K562 (cell line): ENCODE data around the gene ROBO1. TPM values are rescaled to one million over a fixed set of nuclear protein-coding genes. Genes with fewer than 3 reads are reported as not detected.

Source experiments
- ATAC-seq: fragments of 200-7000 bp; cut with Tn5 transposase; 3 replicates; pipeline ENCODE4 v1.9.1; 2020; ENCODE audit warnings: moderate library complexity
- BruUV-seq: library from RNA; stranded (reverse); fragments of 400-500 nt; replicated peaks from 2 replicates; lab custom pipeline; 2021; lab: Mats Ljungman, UMichigan
- CTCF ChIA-PET: fragments of 300-600 bp; formaldehyde crosslinking; extraction: SDS; loops from one replicate; lab custom pipeline; 2021; ENCODE audit warnings: low intra/inter-chr PET ratio; lab: Yijun Ruan, JAX
- POLR2A ChIA-PET: fragments of 300-600, 350-650 bp; sonication (Branson Sonifier 250); formaldehyde crosslinking; extraction: SDS; loops from one replicate; lab custom pipeline; 2021; ENCODE audit warnings: antibody characterized with exemption, inconsistent platforms; lab: Yijun Ruan, JAX
- DNase-seq, 4 experiments: peaks; one replicate each; pipeline versions ENCODE4 v3.0.0 to v3.0.0-alpha.2; 2011 to 2018; ENCODE audit warnings: low spot score in 3 of 4, mixed read lengths in 3 of 4; ENCODE audit errors: extremely low read depth in 1 of 4
- FAIRE-seq: peaks from 2 replicates; lab custom pipeline; 2011; peaks lifted over from hg19 to GRCh38; lab: Jason Lieb, UNC
- H2AFZ ChIP-seq: 2 replicates; pipeline ENCODE4 v1.6.0; 2011; ENCODE audit warnings: low read depth, low read length, control low read depth, inconsistent platforms
- H3K27ac ChIP-seq: fragments of 200-600 bp; 3 replicates; pipeline ENCODE4 v1.8.0; 2011; ENCODE audit warnings: low read depth, mild to moderate bottlenecking, control low read depth, inconsistent platforms, low read length, moderate library complexity, mixed read lengths; ENCODE audit errors: extremely low read depth
- H3K27me3 ChIP-seq, 2 experiments: fragments of 300-600 bp in 1 of 2; 2 replicates in 1 of 2; 3 replicates in 1 of 2; pipeline versions ENCODE4 v1.6.0 to v1.8.0; 2011; ENCODE audit warnings: inconsistent platforms in 2 of 2, low read length in 2 of 2, mild to moderate bottlenecking in 1 of 2, mixed read lengths in 1 of 2, moderate library complexity in 1 of 2; ENCODE audit not compliant: control insufficient read depth in 2 of 2, insufficient read depth in 2 of 2
- H3K36me3 ChIP-seq: fragments of 300-600 bp; 3 replicates; pipeline ENCODE4 v1.8.0; 2011; ENCODE audit warnings: mild to moderate bottlenecking, low read length, inconsistent platforms; ENCODE audit not compliant: control insufficient read depth, insufficient read depth
- H3K4me1 ChIP-seq, 2 experiments: fragments of 200-600 bp in 1 of 2; replicated peaks in 1 of 2; 2 replicates in 1 of 2; 3 replicates in 1 of 2; pipeline versions ENCODE4 v1.5.1 to v1.8.0; 2011; ENCODE audit warnings: inconsistent platforms in 2 of 2, low read length in 2 of 2, mild to moderate bottlenecking in 1 of 2, mixed read lengths in 1 of 2, moderate library complexity in 1 of 2; ENCODE audit not compliant: control insufficient read depth in 2 of 2, insufficient read depth in 2 of 2
- H3K4me2 ChIP-seq: 2 replicates; pipeline ENCODE4 v1.6.1; 2011; ENCODE audit warnings: low read length, control low read depth, inconsistent platforms, mixed read lengths; ENCODE audit not compliant: insufficient read depth
- H3K4me3 ChIP-seq: fragments of 200-600 bp; sonication (generic), shearing (Covaris generic); 2 replicates; pipeline ENCODE4 v1.5.1; 2016; ENCODE audit warnings: control low read depth, inconsistent platforms
- H3K79me2 ChIP-seq: fragments of 200-600 bp; 3 replicates; pipeline ENCODE4 v1.8.0; 2011; ENCODE audit warnings: low read length, inconsistent platforms; ENCODE audit not compliant: control insufficient read depth, insufficient read depth
- H3K9ac ChIP-seq, 2 experiments: 2 replicates each; pipeline versions ENCODE4 v1.6.0 to v1.6.1; 2011; ENCODE audit warnings: low read depth in 2 of 2, low read length in 2 of 2, control low read depth in 1 of 2, inconsistent platforms in 1 of 2, mild to moderate bottlenecking in 1 of 2, mixed read lengths in 1 of 2; ENCODE audit not compliant: insufficient read depth in 1 of 2
- H3K9me1 ChIP-seq: one replicate; pipeline ENCODE4 v1.6.0; 2011; ENCODE audit warnings: inconsistent platforms, mild to moderate bottlenecking, low read length, moderate library complexity; ENCODE audit not compliant: control insufficient read depth, insufficient read depth
- H3K9me3 ChIP-seq: replicated peaks from 2 replicates; pipeline ENCODE4 v1.5.1; 2011; ENCODE audit warnings: low read depth, low read length, inconsistent platforms; ENCODE audit not compliant: control insufficient read depth, insufficient read depth
- H4K20me1 ChIP-seq: replicated peaks from 2 replicates; pipeline ENCODE4 v1.6.1; 2011; ENCODE audit warnings: low read length, inconsistent platforms, mixed read lengths; ENCODE audit not compliant: control insufficient read depth, insufficient read depth
- E2F5 ChIP-seq: sonication (generic); formaldehyde crosslinking; IDR thresholded peaks from 2 replicates; pipeline ENCODE4 v1.8.0; 2022; ENCODE audit warnings: mild to moderate bottlenecking, missing genetic modification reagents
- ID3 ChIP-seq, 2 experiments: fragments of 250-450 bp in 1 of 2; fragments of 450-650 bp in 1 of 2; sonication (Bioruptor Pico) in 1 of 2; IDR thresholded peaks; 2 replicates each; pipeline versions ENCODE4 v1.6.1 to v1.8.0; 2016 to 2021; ENCODE audit warnings: mild to moderate bottlenecking in 2 of 2, moderate library complexity in 2 of 2, missing compliant biosample characterization in 1 of 2, missing genetic modification characterization in 1 of 2
- MED1 ChIP-seq: sonication (generic); formaldehyde crosslinking; IDR thresholded peaks from 2 replicates; pipeline ENCODE4 v1.8.1; 2023; ENCODE audit warnings: missing genetic modification reagents, borderline replicate concordance
- RBM17 ChIP-seq: fragments of 200-400 bp; formaldehyde crosslinking; IDR thresholded peaks from 2 replicates; pipeline ENCODE4 v1.6.1; 2017; ENCODE audit warnings: low read depth, mild to moderate bottlenecking, low read length, borderline replicate concordance
- RREB1 ChIP-seq: fragments of 250-450 bp; sonication (Bioruptor Pico); IDR thresholded peaks from 2 replicates; pipeline ENCODE4 v1.4.0; 2020
- TFAM ChIP-seq: fragments of 250-450 bp; sonication (Bioruptor Pico); conservative IDR thresholded peaks from 2 replicates; pipeline ENCODE4 v1.5.0; 2021; ENCODE audit warnings: mild to moderate bottlenecking, moderate library complexity
- ZNF224 ChIP-seq: sonication (generic); formaldehyde crosslinking; IDR thresholded peaks from 2 replicates; pipeline ENCODE4 v1.8.0; 2022; ENCODE audit warnings: mild to moderate bottlenecking, missing genetic modification reagents
- ZNF507 ChIP-seq: conservative IDR thresholded peaks from 2 replicates; pipeline ENCODE4 v1.6.1; 2017; ENCODE audit warnings: missing genetic modification characterization, missing compliant biosample characterization
- WGBS: fragments of 100-300 bp; shearing (Covaris generic); methylation state at CpG from one replicate; pipeline ENCODE4 v1.1.6; 2016; ENCODE audit warnings: low coverage, mixed read lengths; ENCODE audit not compliant: insufficient coverage; ENCODE audit errors: missing lambda C conversion rate; 5-methylcytosine and 5-hydroxymethylcytosine counted together
- in situ Hi-C: fragments of 300-500 bp; cut with MboI; formaldehyde crosslinking; loops from 4 replicates; pipeline ENCODE4 v1.15.0; 2018; ENCODE audit warnings: inconsistent platforms, mixed read lengths
- intact Hi-C: fragments of 100-400 bp; cut with micrococcal nuclease; formaldehyde crosslinking; loops from 2 replicates; pipeline ENCODE4 v1.14.2; 2022
- polyA plus RNA-seq, 8 experiments: library from polyadenylated mRNA; depleted of rRNA in 4 of 8; stranded (reverse) in 5 of 8; unstranded in 3 of 8; fragments of >200 nt; fragmentation: Nextera tagmentation in 2 of 8; fragmentation: Illumina TruSeq in 1 of 8; extraction: Ambion mirVana in 2 of 8; extraction: Trizol in 1 of 8; gene quantifications; 2 replicates each; pipeline versions ENCODE4 v1.2.1 to v1.2.3, GENCODE V29; 2011 to 2014; ENCODE audit warnings: inconsistent platforms in 1 of 8, missing spikeins in 1 of 8
- total RNA-seq, 7 experiments: library from RNA; depleted of rRNA in 6 of 7; stranded (reverse); fragments of >200 nt in 6 of 7; fragmentation: Illumina TruSeq in 2 of 7; extraction: Trizol in 2 of 7; gene quantifications; 2 replicates each; pipeline versions ENCODE4 v1.2.1 to v1.2.3, GENCODE V29; 2011 to 2021; ENCODE audit warnings: low replicate concordance in 1 of 7

Gene ROBO1
- total and polyA plus RNA-seq, 9 of the 15 experiments (the other 6 are each of a cell fraction or from before 2014, with no cell fraction given) = 0.01 to 0.53 (median 0.17) TPM; not detected in 5

GRCh38 chr3:79236496-79236895 is 531.3 kb downstream of the ROBO1 start:
- Histone ChIP-seq H3K9me1 (no peaks in the 10 kb centered on the region), H3K27ac (no peak overlapping the region), H3K9ac (no peak overlapping the region), H3K4me3 (no peak overlapping the region), H3K4me2 (no peak overlapping the region), H4K20me1 (no peaks in the 10 kb centered on the region), H3K27me3 (no peaks in the 10 kb centered on the region), H3K36me3 (no peaks in the 10 kb centered on the region), H3K79me2 (no peaks in the 10 kb centered on the region), H3K9me3 (no peaks in the 10 kb centered on the region), H3K4me1 (no peaks in the 10 kb centered on the region), H2AFZ (no peak overlapping the region)
- BruUV-seq = no TSS peak
- 0% methylated on average over 1 of the region's 1 CpG for WGBS
- TF ChIP-seq TFAM (CRISPR knock-in tag) = no peak
- TF ChIP-seq ZNF224 (CRISPR knock-in tag) = no peak
- TF ChIP-seq E2F5 = no peak
- ChIA-PET CTCF (no interaction called here), POLR2A (no interaction called here)
- in situ Hi-C loops (no loop called here), intact Hi-C loops (no loop called here)
- FAIRE-seq = no peak
- no peak for DNase-seq
- ATAC-seq = no peak

GRCh38 chr3:79233431-79234060 is 534.3 kb downstream of the ROBO1 start:
- DNase-seq (no peak), FAIRE-seq (no peak), ATAC-seq (no peak)
- no TSS peak for BruUV-seq
- no peaks in the 10 kb centered on the region for H3K36me3 ChIP-seq
- H3K9me1 ChIP-seq = no peaks in the 10 kb centered on the region
- POLR2A ChIA-PET = no interaction called here
- no peaks in the 10 kb centered on the region for H3K79me2 ChIP-seq
- H3K4me3 ChIP-seq = no peak overlapping the region
- intact Hi-C loops = no loop called here
- in situ Hi-C loops = no loop called here
- 0% methylated on average over 7 of the region's 7 CpGs for WGBS
- H3K9ac ChIP-seq = no peak overlapping the region
- H3K27ac ChIP-seq = no peak overlapping the region
- no peaks in the 10 kb centered on the region for H3K9me3 ChIP-seq
- CTCF ChIA-PET = no interaction called here
- H2AFZ ChIP-seq = no peak overlapping the region
- H3K27me3 ChIP-seq = no peaks in the 10 kb centered on the region
- H4K20me1 ChIP-seq = no peaks in the 10 kb centered on the region
- no peaks in the 10 kb centered on the region for H3K4me1 ChIP-seq
- H3K4me2 ChIP-seq = no peak overlapping the region
- TF ChIP-seq RBM17 (no peak), ZNF507 (tag) (no peak), ID3 (CRISPR knock-in tag; IDR thresholded peaks at IDR 0.05) (no peak), ID3 (tag; IDR thresholded peaks at IDR 0.05) (no peak), RREB1 (CRISPR knock-in tag) (no peak), MED1 (no peak)
